ELR (cell line): ENCODE results near the gene PELI2.

Experiments used
- DNase-seq: peaks from one replicate; pipeline ENCODE4 v3.0.0-alpha.2; 2015; ENCODE audit warnings: low read depth

The PELI2 gene

GRCh38 chr14:56247495-56248200 is 129.4 kb downstream of the PELI2 start:
- DNase-seq, result peak; percentile 39

GRCh38 chr14:56248442-56248841 is 130.2 kb downstream of the PELI2 start:
- DNase-seq, result no peak

GRCh38 chr14:56261046-56261445 is 142.8 kb downstream of the PELI2 start:
- DNase-seq, result no peak

- DNase-seq, result no peak
These were observed 144.3 kb downstream of the PELI2 start for GRCh38 chr14:56262530-56262929.

GRCh38 chr14:56268039-56268438 is 149.8 kb downstream of the PELI2 start:
- DNase-seq, result peak; percentile 56

- peak; percentile 4 for DNase-seq
These were observed 150.5 kb downstream of the PELI2 start for GRCh38 chr14:56268673-56269072.

GRCh38 chr14:56270921-56271320 is 152.7 kb downstream of the PELI2 start:
- DNase-seq, result no peak

- peak; percentile 47 for DNase-seq
These were observed 153.8 kb downstream of the PELI2 start for GRCh38 chr14:56271970-56272369.

GRCh38 chr14:56273155-56273554 is 154.9 kb downstream of the PELI2 start:
- peak; percentile 25 for DNase-seq

GRCh38 chr14:56273951-56274350 is 155.7 kb downstream of the PELI2 start:
- DNase-seq, result no peak

- DNase-seq, result no peak
These were observed 156.3 kb downstream of the PELI2 start for GRCh38 chr14:56274556-56274955.

GRCh38 chr14:56276108-56276507 is 157.9 kb downstream of the PELI2 start:
- no peak for DNase-seq

GRCh38 chr14:56278383-56278782 is 160.2 kb downstream of the PELI2 start:
- DNase-seq, result no peak

GRCh38 chr14:56280843-56281242 is 162.6 kb downstream of the PELI2 start:
- DNase-seq, result no peak

GRCh38 chr14:56282179-56282578 is 164.0 kb downstream of the PELI2 start:
- no peak for DNase-seq

GRCh38 chr14:56284641-56285040 is 166.4 kb downstream of the PELI2 start:
- no peak for DNase-seq

- DNase-seq, result no peak
These were observed 170.9 kb downstream of the PELI2 start for GRCh38 chr14:56289155-56289554.

- DNase-seq, result no peak
These were observed 172.0 kb downstream of the PELI2 start for GRCh38 chr14:56290195-56290594.

GRCh38 chr14:56292970-56293369 is 174.8 kb downstream of the PELI2 start:
- DNase-seq, result no peak

GRCh38 chr14:56293506-56293905 is 175.3 kb downstream of the PELI2 start:
- no peak for DNase-seq

GRCh38 chr14:56294128-56294527 is 175.9 kb downstream of the PELI2 start:
- no peak for DNase-seq

- no peak for DNase-seq
These were observed 177.5 kb downstream of the PELI2 start for GRCh38 chr14:56295743-56296142.

GRCh38 chr14:56297449-56297848 is 179.2 kb downstream of the PELI2 start:
- DNase-seq, result no peak

GRCh38 chr14:56299306-56299984 is 181.2 kb downstream of the PELI2 start:
- no peak for DNase-seq
